K562 (cell line): ENCODE measurements around the gene LY6G6D. TPM values are rescaled to one million over a fixed set of nuclear protein-coding genes. Genes with fewer than 3 reads are reported as not detected.

Experiments
- ARID2 ChIP-seq: fragments of 450-650 bp; IDR thresholded peaks from 2 replicates; pipeline ENCODE4 v1.6.1; 2017; ENCODE audit warnings: antibody characterized with exemption, mild to moderate bottlenecking
- BCLAF1 ChIP-seq, 2 experiments: fragments of 450-650 bp in 1 of 2; IDR thresholded peaks; 2 replicates each; pipeline ENCODE4 v1.6.1; 2011 to 2017; ENCODE audit warnings: low read depth in 2 of 2, antibody characterized with exemption in 1 of 2, borderline replicate concordance in 1 of 2, low read length in 1 of 2, mild to moderate bottlenecking in 1 of 2, mixed read lengths in 1 of 2; ENCODE audit not compliant: control insufficient read depth in 1 of 2
- BCOR ChIP-seq: fragments of 450-650 bp; IDR thresholded peaks from 2 replicates; pipeline ENCODE4 v1.6.1; 2016
- CHCHD3 ChIP-seq: fragments of 250-450 bp; sonication (Bioruptor Pico); IDR thresholded peaks from 2 replicates; pipeline ENCODE4 v2.1.2; 2022; ENCODE audit warnings: mild to moderate bottlenecking
- DMBX1 ChIP-seq: fragments of 250-450 bp; sonication (Bioruptor Pico); IDR thresholded peaks from 2 replicates; pipeline ENCODE4 v1.8.0; 2022; ENCODE audit warnings: inconsistent platforms, mild to moderate bottlenecking, moderate library complexity, borderline replicate concordance
- ELK1 ChIP-seq: sonication (generic); formaldehyde crosslinking; IDR thresholded peaks from 2 replicates; pipeline ENCODE4 v1.8.1; 2022; ENCODE audit warnings: missing genetic modification reagents
- ETS2 ChIP-seq: IDR thresholded peaks from 2 replicates; pipeline ENCODE4 v1.6.1; 2016; ENCODE audit warnings: borderline replicate concordance, missing genetic modification characterization, mild to moderate bottlenecking, moderate library complexity, missing compliant biosample characterization; ENCODE audit not compliant: poor library complexity, severe bottlenecking
- FOXO4 ChIP-seq: fragments of 450-650 bp; formaldehyde crosslinking; IDR thresholded peaks from 2 replicates; pipeline ENCODE4 v1.4.0; 2020; ENCODE audit warnings: mild to moderate bottlenecking, moderate library complexity
- GMEB1 ChIP-seq: fragments of 250-450 bp; sonication (Bioruptor Pico); IDR thresholded peaks from 2 replicates; pipeline ENCODE4 v1.4.0; 2020; ENCODE audit warnings: mild to moderate bottlenecking
- HDAC2 ChIP-seq: fragments of 450-650 bp; IDR thresholded peaks from 2 replicates; pipeline ENCODE4 v1.6.1; 2016; ENCODE audit warnings: mild to moderate bottlenecking
- HSF4 ChIP-seq: fragments of 250-450 bp; sonication (Bioruptor Pico); IDR thresholded peaks from 2 replicates; pipeline ENCODE4 v2.1.2; 2022; ENCODE audit warnings: mild to moderate bottlenecking, moderate library complexity, borderline replicate concordance
- JUN ChIP-seq, 2 experiments: sonication (generic) in 1 of 2; formaldehyde crosslinking in 1 of 2; IDR thresholded peaks; 2 replicates each; pipeline versions ENCODE4 v1.6.1 to v1.8.0; 2012 to 2022; ENCODE audit warnings: borderline replicate concordance in 2 of 2, mild to moderate bottlenecking in 2 of 2, improper control_type of control experiment in 1 of 2, low read depth in 1 of 2, low read length in 1 of 2, missing genetic modification reagents in 1 of 2
- KDM1A ChIP-seq, 2 experiments: fragments of 450-650 bp; IDR thresholded peaks; 2 replicates each; pipeline ENCODE4 v1.6.1; 2016; ENCODE audit warnings: mild to moderate bottlenecking in 2 of 2
- MXI1 ChIP-seq: IDR thresholded peaks from 2 replicates; pipeline ENCODE4 v1.6.1; 2011; ENCODE audit warnings: low read depth, mild to moderate bottlenecking, improper control_type of control experiment, low read length
- NCOR1 ChIP-seq: fragments of 450-650 bp; IDR thresholded peaks from 2 replicates; pipeline ENCODE4 v1.6.1; 2016; ENCODE audit warnings: mild to moderate bottlenecking, moderate library complexity
- PHB2 ChIP-seq: fragments of 450-650 bp; IDR thresholded peaks from 2 replicates; pipeline ENCODE4 v1.6.1; 2017; ENCODE audit warnings: low read depth
- POLR2A ChIP-seq: fragments of 450-650 bp; conservative IDR thresholded peaks from 2 replicates; pipeline ENCODE4 v1.6.1; 2016
- RBBP5 ChIP-seq: fragments of 200-600 bp; sonication (generic); IDR thresholded peaks from 2 replicates; pipeline ENCODE4 v1.6.1; 2012; ENCODE audit warnings: borderline replicate concordance, mild to moderate bottlenecking, low read length, control low read depth, inconsistent platforms; ENCODE audit not compliant: insufficient read depth, poor library complexity, severe bottlenecking
- STAG1 ChIP-seq: sonication (generic); formaldehyde crosslinking; IDR thresholded peaks from 2 replicates; pipeline ENCODE4 v1.5.0; 2020; ENCODE audit warnings: missing genetic modification reagents, borderline replicate concordance
- ZBED1 ChIP-seq: IDR thresholded peaks from 2 replicates; pipeline ENCODE4 v1.6.1; 2014
- ZKSCAN3 ChIP-seq: fragments of 250-450 bp; sonication (Bioruptor Pico); IDR thresholded peaks from 2 replicates; pipeline ENCODE4 v1.4.0; 2020
- ZNF165 ChIP-seq: fragments of 250-450 bp; sonication (Bioruptor Pico); IDR thresholded peaks from 2 replicates; pipeline ENCODE4 v1.4.0; 2020; ENCODE audit warnings: borderline replicate concordance
- polyA plus RNA-seq, 8 experiments: library from polyadenylated mRNA; depleted of rRNA in 4 of 8; stranded (reverse) in 5 of 8; unstranded in 3 of 8; fragments of >200 nt; fragmentation: Nextera tagmentation in 2 of 8; fragmentation: Illumina TruSeq in 1 of 8; extraction: Ambion mirVana in 2 of 8; extraction: Trizol in 1 of 8; gene quantifications; 2 replicates each; pipeline versions ENCODE4 v1.2.1 to v1.2.3, GENCODE V29; 2011 to 2014; ENCODE audit warnings: inconsistent platforms in 1 of 8, missing spikeins in 1 of 8
- total RNA-seq, 7 experiments: library from RNA; depleted of rRNA in 6 of 7; stranded (reverse); fragments of >200 nt in 6 of 7; fragmentation: Illumina TruSeq in 2 of 7; extraction: Trizol in 2 of 7; gene quantifications; 2 replicates each; pipeline versions ENCODE4 v1.2.1 to v1.2.3, GENCODE V29; 2011 to 2021; ENCODE audit warnings: low replicate concordance in 1 of 7

Gene LY6G6D
- total and polyA plus RNA-seq, 9 of the 15 experiments (the other 6 are each of a cell fraction or from before 2014, with no cell fraction given) = 0.30 to 0.38 TPM; not detected in 7

GRCh38 chr6:31734821-31735406 lies 19.8 kb downstream of the LY6G6D start (continued):
- peak; percentile 71 for TF ChIP-seq MXI1
- TF ChIP-seq ARID2 = peak; percentile 66; the same call in 1 of the 2 replicates
- TF ChIP-seq GMEB1 (CRISPR knock-in tag) = no peak
- TF ChIP-seq JUN (IDR thresholded peaks at IDR 0.05; ENCODE audit: borderline replicate concordance, low read depth, low read length) = peak; percentile 100; the same call in 1 of the 2 replicates
- TF ChIP-seq JUN (CRISPR knock-in tag; IDR thresholded peaks at IDR 0.05; ENCODE audit: borderline replicate concordance) = peak; percentile 98
- 0 out of 4 replicates have a peak, but pooled peaks of 1 of the 2 experiments have one; percentile 68 for TF ChIP-seq BCLAF1 (IDR thresholded peaks at IDR 0.05; ENCODE audit: borderline replicate concordance in 1 of 2, control insufficient read depth in 1 of 2, low read depth in 2 of 2, low read length in 1 of 2)
- TF ChIP-seq ZKSCAN3 (CRISPR knock-in tag) = peak; percentile 83
- TF ChIP-seq FOXO4 = no peak
- peak; percentile 88 for TF ChIP-seq POLR2A
- peak; percentile 51; the same call in 1 of the 2 replicates for TF ChIP-seq PHB2
- TF ChIP-seq BCOR = peak; percentile 57; the same call in 1 of the 2 replicates
- no peak for TF ChIP-seq ELK1
- TF ChIP-seq CHCHD3 (CRISPR knock-in tag) = no peak
- TF ChIP-seq DMBX1 (CRISPR knock-in tag) = no peak; the same call in 1 of the 2 replicates
- no peak for TF ChIP-seq NCOR1
- TF ChIP-seq HSF4 = no peak
- TF ChIP-seq RBBP5 = peak; percentile 53
- peak; percentile 73 for TF ChIP-seq ETS2 (tag)
- peak; percentile 81; the same call in 1 of the 2 replicates for TF ChIP-seq ZNF165 (CRISPR knock-in tag)
- TF ChIP-seq STAG1 (CRISPR knock-in tag) = no peak
- no peak for TF ChIP-seq KDM1A (IDR thresholded peaks at IDR 0.05)
- TF ChIP-seq ZBED1 = no peak
- peak; percentile 89 for TF ChIP-seq HDAC2
